Gastroesophageal sphincter (tissue), 3 donors: Measurements from ENCODE around the gene SYT4.

Experiments
- CTCF ChIP-seq, 4 experiments: fragments of 200-600 bp in 2 of 4; fragments of 450-650 bp in 2 of 4; sonication (generic) in 1 of 4; IDR thresholded peaks; one replicate each; pipeline ENCODE4 v1.5.1; 2017 to 2019; ENCODE audit warnings: antibody characterized with exemption in 4 of 4, mild to moderate bottlenecking in 2 of 4, moderate library complexity in 2 of 4
- EP300 ChIP-seq: sonication (generic); formaldehyde crosslinking; IDR thresholded peaks from one replicate; pipeline ENCODE4 v1.6.1; 2017; ENCODE audit warnings: antibody characterized with exemption, mild to moderate bottlenecking
- POLR2A ChIP-seq, 2 donors: fragments of 450-650 bp; IDR thresholded peaks; one replicate each; pipeline ENCODE4 v1.6.1; 2017; ENCODE audit warnings: antibody characterized with exemption in 2 of 2, mild to moderate bottlenecking in 2 of 2, moderate library complexity in 1 of 2
- POLR2AphosphoS5 ChIP-seq: sonication (generic); formaldehyde crosslinking; IDR thresholded peaks from one replicate; pipeline ENCODE4 v1.6.1; 2017; ENCODE audit warnings: antibody characterized with exemption

DNA sequence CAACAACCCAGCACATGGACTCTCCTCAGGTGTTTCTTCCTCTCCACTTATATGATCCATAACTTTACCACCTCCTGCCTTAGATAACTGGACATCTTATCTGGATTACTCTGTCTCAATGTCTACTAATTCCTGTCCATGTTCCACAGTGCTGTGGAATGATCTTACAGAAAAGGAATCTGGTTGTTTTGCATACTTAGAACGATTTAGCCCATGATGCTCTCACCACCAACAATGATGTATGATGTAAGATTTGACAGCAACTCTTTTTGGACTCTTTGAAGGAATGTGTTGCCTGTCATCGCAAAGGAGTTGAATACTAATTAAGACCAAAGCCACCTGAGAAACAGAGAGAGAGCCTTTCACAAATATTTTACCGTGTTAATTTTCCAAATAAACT lies 37.7 kb upstream of the SYT4 start:
- TF ChIP-seq CTCF (IDR thresholded peaks at IDR 0.05) (no peak), POLR2A (IDR thresholded peaks at IDR 0.05) (no peak), EP300 (no peak), POLR2AphosphoS5 (no peak)
